DMS53 (cell line): ENCODE results near the gene BHLHE23.
"Not testable (repeated sequence)": the region's sequence is repeated elsewhere in the genome, so short reads cannot be mapped to it uniquely, and the experiment has no call there.

Source experiments
- DNase-seq: peaks from one replicate; lab custom pipeline; 2025; lab: John Stamatoyannopoulos, UW

The BHLHE23 gene

DNA sequence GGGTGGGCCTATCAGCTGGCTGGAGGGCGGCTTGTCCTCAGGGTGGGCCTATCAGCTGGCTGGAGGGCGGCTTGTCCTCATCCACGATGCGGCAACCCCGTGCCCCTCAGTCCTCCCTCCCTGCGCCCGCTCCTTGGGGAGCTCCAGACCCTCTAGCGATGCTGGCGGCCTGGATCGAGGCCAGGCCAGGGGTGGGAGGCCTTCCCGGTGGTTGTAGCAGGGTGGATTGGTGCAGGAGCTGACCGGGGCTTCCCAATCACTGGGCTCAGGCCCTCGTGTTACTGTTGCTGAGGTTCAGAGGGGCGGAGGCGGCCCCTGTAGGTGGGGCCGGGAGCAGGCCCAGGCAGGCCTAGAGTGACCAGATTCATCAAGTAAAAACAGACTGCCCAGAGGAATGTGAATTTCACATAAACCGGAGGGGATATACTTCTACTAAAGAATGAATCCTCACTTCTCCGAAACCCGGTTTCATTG lies 45.4 kb downstream of the BHLHE23 start:
- DNase-seq: no peak

DNA sequence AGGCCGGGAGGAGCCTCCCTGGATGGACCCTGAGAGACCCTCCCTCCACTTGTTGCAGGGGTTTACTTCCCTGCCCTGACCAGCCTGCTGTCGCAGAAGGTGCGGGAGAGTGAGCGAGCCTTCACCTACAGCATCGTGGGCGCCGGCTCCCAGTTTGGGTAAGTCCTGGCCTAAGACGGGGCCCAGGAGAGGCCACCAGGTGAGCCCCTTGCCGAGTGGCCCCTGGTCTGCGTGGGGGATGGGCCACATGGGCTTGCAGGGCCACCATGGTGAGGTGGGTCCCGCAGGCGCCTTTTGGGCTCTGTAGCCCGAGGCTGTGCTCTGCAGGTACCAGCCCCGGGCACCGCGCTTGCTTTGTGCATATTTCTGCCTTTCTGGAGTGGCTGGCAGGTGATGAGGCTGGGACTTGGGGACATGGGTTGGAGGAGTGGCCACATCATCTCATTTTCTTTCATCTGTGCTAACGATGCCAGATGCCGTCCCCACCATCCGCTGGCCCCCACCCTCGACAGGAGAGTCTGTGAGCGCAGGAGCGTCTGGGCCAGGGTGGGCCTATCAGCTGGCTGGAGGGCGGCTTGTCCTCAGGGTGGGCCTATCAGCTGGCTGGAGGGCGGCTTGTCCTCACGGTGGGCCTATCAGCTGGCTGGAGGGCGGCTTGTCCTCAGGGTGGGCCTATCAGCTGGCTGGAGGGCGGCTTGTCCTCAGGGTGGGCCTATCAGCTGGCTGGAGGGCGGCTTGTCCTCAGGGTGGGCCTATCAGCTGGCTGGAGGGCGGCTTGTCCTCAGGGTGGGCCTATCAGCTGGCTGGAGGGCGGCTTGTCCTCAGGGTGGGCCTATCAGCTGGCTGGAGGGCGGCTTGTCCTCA lies 46.1 kb downstream of the BHLHE23 start:
- DNase-seq: not testable (repeated sequence)

DNA sequence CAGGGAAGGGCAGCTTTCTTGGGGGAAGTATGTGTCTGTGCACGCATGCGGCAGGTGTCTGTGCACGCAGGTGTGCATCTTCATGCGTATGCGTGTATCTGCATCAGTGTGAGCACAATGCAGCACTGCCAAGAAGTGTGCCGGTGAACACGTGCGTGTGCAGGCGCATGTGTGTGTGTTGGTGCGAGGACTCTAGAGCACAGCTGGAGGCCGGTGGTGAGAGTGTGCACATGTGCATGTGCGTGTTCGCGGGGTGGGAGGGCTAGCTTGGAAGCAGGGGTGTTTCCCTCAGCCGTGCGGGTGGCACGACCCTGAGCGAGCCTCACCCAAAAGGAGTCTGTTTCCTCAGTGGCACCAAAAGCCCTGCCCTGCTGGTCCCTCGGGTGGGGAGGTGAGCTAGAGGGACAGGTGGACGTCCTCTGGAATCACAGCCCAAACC lies 46.7 kb downstream of the BHLHE23 start:
- no peak for DNase-seq

DNA sequence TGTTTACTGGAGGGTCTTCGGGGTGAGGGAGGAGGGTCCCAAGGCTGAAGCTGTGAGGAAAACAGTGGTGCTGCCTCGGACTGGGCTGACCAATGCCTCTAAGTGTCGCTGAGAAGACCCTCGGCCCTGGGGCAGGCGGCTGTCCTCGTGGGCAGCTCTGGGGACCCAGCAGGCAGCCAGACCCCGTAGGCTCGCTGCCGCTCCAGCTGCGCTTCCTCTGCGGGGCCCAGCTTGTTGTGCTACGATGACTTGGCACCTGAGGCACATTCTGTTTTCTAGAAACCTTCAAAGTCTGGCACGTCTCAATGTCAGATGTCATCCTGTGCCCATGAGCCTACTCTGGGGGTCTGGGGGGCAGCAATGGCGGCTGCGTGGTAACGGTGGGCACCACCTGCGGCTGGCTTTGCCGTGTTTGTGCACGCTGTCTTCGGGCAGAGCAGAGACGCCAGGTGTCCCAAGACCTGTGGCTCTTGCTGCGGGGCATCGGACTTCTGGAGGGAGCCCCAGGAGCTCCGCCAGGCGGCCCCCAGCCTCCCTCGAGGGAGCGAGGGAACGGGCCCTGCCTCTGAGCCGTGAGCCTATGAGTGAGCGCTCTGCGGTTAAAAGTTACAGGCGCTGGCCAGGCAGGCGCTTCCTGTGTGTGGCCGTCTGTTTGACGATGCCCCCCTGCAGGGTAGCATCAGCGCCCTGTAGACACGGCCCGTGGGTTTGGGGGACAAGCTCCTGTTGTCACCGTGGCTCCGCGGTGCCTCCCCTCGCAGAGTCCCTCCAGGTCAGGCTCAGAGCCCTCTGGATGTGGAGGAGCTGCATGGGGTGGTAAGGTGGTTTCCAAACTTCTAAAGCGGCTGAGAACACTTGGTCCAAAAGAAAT lies 47.4 kb downstream of the BHLHE23 start:
- no peak for DNase-seq

DNA sequence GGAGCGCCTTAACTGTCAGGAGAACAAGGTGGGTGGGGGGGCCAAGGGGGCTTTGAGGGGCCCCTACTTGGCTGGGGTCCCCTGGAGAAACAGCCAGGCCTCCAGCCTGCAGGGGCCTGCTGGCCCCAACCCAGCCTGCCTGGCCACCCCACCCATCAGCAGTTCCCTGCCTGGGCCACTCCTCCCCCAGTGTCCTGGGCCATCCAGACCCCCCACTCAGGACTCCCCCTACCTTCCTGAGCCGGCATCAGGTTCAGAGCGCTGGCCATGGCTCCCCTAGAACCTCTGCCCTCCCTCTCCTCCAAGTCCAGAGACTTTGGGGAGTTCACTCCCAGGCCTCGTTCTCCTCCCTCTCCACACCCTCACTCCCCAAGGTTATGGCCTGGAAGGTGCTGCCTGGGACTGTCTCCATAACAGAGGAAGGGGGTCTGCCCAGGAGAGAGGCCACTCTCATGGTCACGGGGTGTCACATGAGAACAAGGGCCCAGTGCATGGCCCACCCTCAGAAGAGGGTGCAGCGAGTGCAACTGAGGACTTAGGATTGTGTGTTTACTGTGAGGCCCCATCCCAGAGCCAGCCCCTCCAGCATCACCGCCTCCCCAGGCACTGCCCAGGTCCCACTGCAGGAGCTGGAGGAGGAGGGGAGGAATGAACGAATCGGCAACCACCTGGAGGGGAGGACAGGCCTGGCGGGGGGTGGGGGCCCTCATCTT lies 48.2 kb downstream of the BHLHE23 start:
- no peak for DNase-seq

DNA sequence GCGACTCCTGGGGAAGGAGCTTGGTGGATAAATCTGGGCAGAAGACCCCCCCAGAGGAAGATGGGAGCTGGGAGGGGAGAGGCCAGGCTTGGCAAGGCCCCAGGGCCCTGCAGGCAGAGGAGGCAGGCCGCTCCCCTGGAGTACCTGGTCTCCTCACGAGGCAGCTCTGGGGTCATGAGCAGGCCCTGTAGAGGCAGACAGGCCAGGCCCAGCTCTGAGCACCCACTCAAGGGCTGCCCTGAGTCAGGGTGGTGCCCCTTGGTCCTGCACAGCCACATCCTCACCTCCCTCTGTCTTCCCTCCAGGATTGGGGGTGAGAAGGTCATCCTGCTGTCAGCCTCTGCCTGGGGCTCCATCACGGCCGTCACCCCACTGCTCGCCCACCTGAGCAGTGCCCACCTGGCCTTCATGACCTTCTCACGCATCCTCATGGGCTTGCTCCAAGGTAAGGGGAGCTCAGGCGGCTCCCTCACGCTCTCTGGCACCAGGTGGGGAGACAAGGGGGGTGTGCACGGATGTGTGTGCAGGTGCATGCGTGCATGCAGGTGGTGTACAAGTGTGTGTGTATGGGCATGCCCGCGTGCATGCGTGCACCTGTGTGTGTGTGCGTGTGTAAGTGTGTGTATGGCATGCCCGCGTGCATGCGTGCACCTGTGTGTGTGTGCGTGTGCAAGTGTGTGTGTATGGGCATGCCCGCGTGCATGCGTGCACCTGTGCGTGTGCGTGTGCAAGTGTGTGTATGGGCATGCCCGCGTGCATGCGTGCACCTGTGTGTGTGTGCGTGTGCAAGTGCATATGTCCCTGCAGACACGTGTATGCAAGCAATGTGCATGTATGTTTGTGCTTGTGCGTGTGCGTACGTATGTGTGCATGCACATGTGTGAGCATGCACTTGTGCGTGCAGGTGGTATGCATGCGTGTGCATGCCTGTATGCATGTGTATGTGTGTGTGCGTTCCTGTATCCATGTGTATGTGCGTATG lies 49.3 kb downstream of the BHLHE23 start:
- no peak for DNase-seq

DNA sequence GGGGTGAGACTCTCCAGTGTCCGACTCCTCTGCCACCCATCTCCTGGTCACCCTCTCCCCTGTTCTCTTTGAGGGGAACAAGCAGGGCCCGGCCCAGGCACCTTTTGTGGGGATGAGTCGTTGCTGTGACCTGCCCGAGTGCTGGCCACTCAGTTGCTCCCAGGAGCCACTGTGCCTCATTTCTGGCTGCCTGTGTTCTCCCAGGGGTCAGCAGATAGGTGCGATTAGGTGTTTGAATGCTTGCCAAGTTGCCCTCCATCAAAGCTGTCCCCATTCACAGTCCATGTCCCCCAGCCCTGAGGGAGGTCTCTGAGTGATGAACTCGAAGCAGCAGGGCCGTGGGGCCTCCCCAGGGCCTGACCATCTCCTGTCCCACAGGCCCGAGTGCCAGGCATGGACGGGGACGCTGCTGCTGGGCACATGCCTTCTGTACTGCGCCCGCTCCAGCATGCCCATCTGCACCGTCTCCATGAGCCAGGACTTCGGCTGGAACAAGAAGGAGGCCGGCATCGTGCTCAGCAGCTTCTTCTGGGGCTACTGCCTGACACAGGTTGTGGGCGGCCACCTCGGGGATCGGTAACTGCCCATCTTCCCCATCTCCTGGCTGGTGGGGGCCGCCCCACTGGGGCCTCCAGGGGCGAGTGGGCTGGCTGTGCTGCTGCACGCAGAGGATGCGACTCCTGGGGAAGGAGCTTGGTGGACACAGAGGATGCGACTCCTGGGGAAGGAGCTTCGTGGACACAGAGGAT lies 50.2 kb downstream of the BHLHE23 start:
- DNase-seq: no peak
